CD4-positive, CD25-positive, alpha-beta regulatory T cell (primary cell): Measurements from ENCODE around the gene SOHLH1. TPM values are rescaled to one million over a fixed set of nuclear protein-coding genes. Genes with fewer than 3 reads are reported as not detected.

Experiments used
- ATAC-seq, 2 donors: fragments of 150-1000 bp; cut with Tn5 transposase; one replicate each; pipeline ENCODE4 v1.10.0; 2021; ENCODE audit warnings: low read depth in 2 of 2, moderate number of reproducible peaks in 2 of 2, moderate library complexity in 1 of 2
- DNase-seq, 3 donors: peaks; one replicate each; pipeline versions ENCODE4 v3.0.0 to v3.0.0-alpha.2; 2012 to 2022; ENCODE audit warnings: mixed read lengths in 1 of 3
- H3K27ac ChIP-seq: one replicate; pipeline ENCODE4 v1.7.0; 2013; ENCODE audit warnings: mild to moderate bottlenecking, low read length; ENCODE audit not compliant: insufficient read depth, poor library complexity, severe bottlenecking
- H3K27me3 ChIP-seq: one replicate; pipeline ENCODE4 v1.7.0; 2013; ENCODE audit warnings: low read length; ENCODE audit not compliant: control insufficient read depth, insufficient read depth
- H3K36me3 ChIP-seq: one replicate; pipeline ENCODE4 v1.7.0; 2013; ENCODE audit warnings: mild to moderate bottlenecking, low read length, moderate library complexity; ENCODE audit not compliant: control insufficient read depth, insufficient read depth
- H3K4me1 ChIP-seq: 2 replicates; pipeline ENCODE4 v1.7.0; 2013; ENCODE audit warnings: mild to moderate bottlenecking, low read length; ENCODE audit not compliant: insufficient read depth, control insufficient read depth, poor library complexity, severe bottlenecking
- H3K4me3 ChIP-seq: one replicate; pipeline ENCODE4 v1.7.0; 2013; ENCODE audit warnings: low read depth, mild to moderate bottlenecking, low read length, moderate library complexity
- H3K9me3 ChIP-seq, 2 experiments: 1 replicate in 1 of 2; 2 replicates in 1 of 2; pipeline ENCODE4 v1.7.0; 2013; ENCODE audit warnings: low read length in 2 of 2, mild to moderate bottlenecking in 1 of 2, moderate library complexity in 1 of 2; ENCODE audit not compliant: control insufficient read depth in 2 of 2
- H3K27ac Mint-ChIP-seq, 3 donors: one replicate each; pipeline ENCODE4 v1.8.0; 2020 to 2022; ENCODE audit warnings: mild to moderate bottlenecking in 3 of 3, mixed read lengths in 3 of 3, moderate library complexity in 2 of 3
- H3K27me3 Mint-ChIP-seq: one replicate; pipeline ENCODE4 v1.8.0; 2022; ENCODE audit warnings: mild to moderate bottlenecking, mixed read lengths
- H3K36me3 Mint-ChIP-seq: one replicate; pipeline ENCODE4 v1.8.0; 2020; ENCODE audit warnings: mixed read lengths
- H3K4me1 Mint-ChIP-seq, 4 donors: one replicate each; pipeline ENCODE4 v1.8.0; 2020 to 2022; ENCODE audit warnings: mixed read lengths in 4 of 4, mild to moderate bottlenecking in 1 of 4
- H3K4me3 Mint-ChIP-seq, 4 donors: one replicate each; pipeline ENCODE4 v1.8.0; 2020 to 2022; ENCODE audit warnings: mild to moderate bottlenecking in 4 of 4, mixed read lengths in 4 of 4, moderate library complexity in 3 of 4
- H3K9me3 Mint-ChIP-seq, 7 donors: one replicate each; pipeline ENCODE4 v1.8.0; 2020 to 2022; ENCODE audit warnings: mixed read lengths in 7 of 7, mild to moderate bottlenecking in 3 of 7, moderate library complexity in 2 of 7
- polyA plus RNA-seq, 4 donors: library from polyadenylated mRNA; unstranded; fragments of 300-500 nt; fragmentation: Illumina TruSeq; gene quantifications; one replicate each; pipeline ENCODE4 v1.2.3, GENCODE V29; 2021
- total RNA-seq: library from RNA; stranded (reverse); gene quantifications from one replicate; pipeline ENCODE4 v1.2.3, GENCODE V29; 2022

The SOHLH1 gene
- total and polyA plus RNA-seq, 5 donors from 2014 or later = not detected

GRCh38 chr9:135664801-135665794, 34.2 kb downstream of the SOHLH1 start:
- Mint-ChIP-seq H3K27ac (no peak overlapping the region), H3K27me3 (no peaks in the 10 kb centered on the region), H3K4me1 (no peaks in the 10 kb centered on the region), H3K36me3 (no peaks in the 10 kb centered on the region), H3K4me3 (no peak overlapping the region), H3K9me3 (peaks cover 0 to 2% (median 0%) of the 10 kb centered on the region in 7 donors)
- DNase-seq = no peak
- Histone ChIP-seq H3K4me1 (no peaks in the 10 kb centered on the region), H3K27me3 (no peaks in the 10 kb centered on the region), H3K9me3 (no peaks in the 10 kb centered on the region), H3K4me3 (no peak overlapping the region), H3K27ac (no peak overlapping the region), H3K36me3 (no peaks in the 10 kb centered on the region)
- no peak for ATAC-seq

GRCh38 chr9:135664266-135664665, 35.0 kb downstream of the SOHLH1 start:
- DNase-seq (no peak), ATAC-seq (no peak)
- H3K36me3 Mint-ChIP-seq = no peaks in the 10 kb centered on the region
- H3K36me3 ChIP-seq = no peaks in the 10 kb centered on the region
- no peak overlapping the region for H3K4me3 ChIP-seq
- H3K27me3 ChIP-seq = no peaks in the 10 kb centered on the region
- H3K4me1 ChIP-seq = no peaks in the 10 kb centered on the region
- H3K9me3 Mint-ChIP-seq = peaks cover 0 to 2% (median 0%) of the 10 kb centered on the region in 7 donors
- no peak overlapping the region for H3K27ac ChIP-seq
- no peak overlapping the region for H3K4me3 Mint-ChIP-seq
- H3K9me3 ChIP-seq = no peaks in the 10 kb centered on the region
- H3K27ac Mint-ChIP-seq = no peak overlapping the region
- no peaks in the 10 kb centered on the region for H3K27me3 Mint-ChIP-seq
- H3K4me1 Mint-ChIP-seq = no peaks in the 10 kb centered on the region

- H3K4me1 Mint-ChIP-seq = no peaks in the 10 kb centered on the region
- DNase-seq (no peak), ATAC-seq (no peak)
- Histone ChIP-seq H3K27me3 (no peaks in the 10 kb centered on the region), H3K27ac (no peak overlapping the region), H3K4me3 (no peak overlapping the region), H3K9me3 (no peaks in the 10 kb centered on the region), H3K4me1 (no peaks in the 10 kb centered on the region), H3K36me3 (no peaks in the 10 kb centered on the region)
- H3K9me3 Mint-ChIP-seq = no peaks in the 10 kb centered on the region
- H3K27ac Mint-ChIP-seq = no peak overlapping the region
- no peaks in the 10 kb centered on the region for H3K27me3 Mint-ChIP-seq
- H3K4me3 Mint-ChIP-seq = no peak overlapping the region
- no peaks in the 10 kb centered on the region for H3K36me3 Mint-ChIP-seq
Measured at GRCh38 chr9:135663857-135664256, 35.4 kb downstream of the SOHLH1 start.

- Histone ChIP-seq H3K4me3 (no peak overlapping the region), H3K9me3 (no peaks in the 10 kb centered on the region), H3K27ac (no peak overlapping the region), H3K4me1 (no peaks in the 10 kb centered on the region), H3K27me3 (no peaks in the 10 kb centered on the region), H3K36me3 (no peaks in the 10 kb centered on the region)
- Mint-ChIP-seq H3K9me3 (no peaks in the 10 kb centered on the region), H3K36me3 (no peaks in the 10 kb centered on the region), H3K27me3 (no peaks in the 10 kb centered on the region), H3K4me1 (no peaks in the 10 kb centered on the region), H3K4me3 (no peak overlapping the region), H3K27ac (peak overlapping the region in 1 of 3 donors; percentile 66)
- DNase-seq (no peak), ATAC-seq (no peak)
Measured at GRCh38 chr9:135663451-135663770, 35.9 kb downstream of the SOHLH1 start.

- H3K36me3 Mint-ChIP-seq = no peaks in the 10 kb centered on the region
- Histone ChIP-seq H3K4me1 (no peaks in the 10 kb centered on the region), H3K36me3 (no peaks in the 10 kb centered on the region), H3K4me3 (no peak within 1 kb of the TSS), H3K9me3 (no peaks in the 10 kb centered on the region), H3K27ac (no peak within 1 kb of the TSS), H3K27me3 (no peaks in the 10 kb centered on the region)
- H3K27ac Mint-ChIP-seq = peak within 1 kb of the TSS in 1 of 3 donors; percentile 66
- ATAC-seq (no peak), DNase-seq (no peak)
- no peak within 1 kb of the TSS for H3K4me3 Mint-ChIP-seq
- no peaks in the 10 kb centered on the region for H3K4me1 Mint-ChIP-seq
- H3K9me3 Mint-ChIP-seq = no peaks in the 10 kb centered on the region
- H3K27me3 Mint-ChIP-seq = no peaks in the 10 kb centered on the region
Measured at GRCh38 chr9:135662758-135663450, 36.4 kb downstream of the SOHLH1 start, which contains the start of gene LCN9. TSS of gene LCN9 (plus strand) at chr9:135663309. CDS start at chr9:135663322, 13 bp downstream.

- Histone ChIP-seq H3K4me1 (no peaks in the 10 kb centered on the region), H3K27ac (no peak overlapping the region), H3K36me3 (no peaks in the 10 kb centered on the region), H3K9me3 (no peaks in the 10 kb centered on the region), H3K27me3 (no peaks in the 10 kb centered on the region), H3K4me3 (no peak overlapping the region)
- peaks cover 0 to 4% (median 0%) of the 10 kb centered on the region in 7 donors for H3K9me3 Mint-ChIP-seq
- H3K27me3 Mint-ChIP-seq = no peaks in the 10 kb centered on the region
- DNase-seq (no peak), ATAC-seq (no peak)
- H3K36me3 Mint-ChIP-seq = no peaks in the 10 kb centered on the region
- no peak overlapping the region for H3K4me3 Mint-ChIP-seq
- H3K4me1 Mint-ChIP-seq = no peaks in the 10 kb centered on the region
- no peak overlapping the region for H3K27ac Mint-ChIP-seq
Measured at GRCh38 chr9:135661816-135662560, 37.3 kb downstream of the SOHLH1 start.

- Mint-ChIP-seq H3K4me3 (no peak overlapping the region), H3K27me3 (no peaks in the 10 kb centered on the region), H3K36me3 (no peaks in the 10 kb centered on the region), H3K9me3 (peaks cover 0 to 4% (median 0%) of the 10 kb centered on the region in 7 donors), H3K27ac (no peak overlapping the region), H3K4me1 (no peaks in the 10 kb centered on the region)
- Histone ChIP-seq H3K27ac (no peak overlapping the region), H3K27me3 (no peaks in the 10 kb centered on the region), H3K9me3 (no peaks in the 10 kb centered on the region), H3K36me3 (no peaks in the 10 kb centered on the region), H3K4me1 (no peaks in the 10 kb centered on the region), H3K4me3 (no peak overlapping the region)
- no peak for DNase-seq
- no peak for ATAC-seq
Measured at GRCh38 chr9:135660407-135660806, 38.9 kb downstream of the SOHLH1 start.
